GM12801 (cell line): ENCODE data around the gene CTSC.

ENCODE experiments used
- TF ChIP-seq, protein P1 (sequence below): IDR thresholded peaks from one replicate; pipeline ENCODE4 v1.5.1; 2011; ENCODE audit warnings: control low read depth; ENCODE audit not compliant: insufficient read length; ENCODE audit errors: extremely low read depth

The CTSC gene

DNA sequence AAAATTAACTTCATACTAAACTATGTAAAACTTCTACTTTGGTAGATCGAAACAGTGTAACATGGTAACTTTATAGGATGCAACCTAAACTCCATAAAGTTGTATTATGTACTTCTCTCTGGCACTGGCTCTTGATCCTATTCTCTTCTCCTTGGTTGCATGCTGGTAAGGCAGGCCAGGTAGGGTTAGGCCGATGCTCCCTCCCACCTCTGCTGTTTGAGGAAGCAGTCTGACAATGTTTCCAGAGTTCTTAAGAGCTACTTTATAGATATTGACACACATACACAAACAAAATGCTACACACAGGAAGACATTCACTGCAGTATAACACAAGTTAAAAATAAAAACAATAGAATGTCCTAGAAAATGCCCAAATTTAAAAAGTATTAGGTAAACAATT, 22.5 kb downstream of the CTSC start:
- TF ChIP-seq, protein P1, sequence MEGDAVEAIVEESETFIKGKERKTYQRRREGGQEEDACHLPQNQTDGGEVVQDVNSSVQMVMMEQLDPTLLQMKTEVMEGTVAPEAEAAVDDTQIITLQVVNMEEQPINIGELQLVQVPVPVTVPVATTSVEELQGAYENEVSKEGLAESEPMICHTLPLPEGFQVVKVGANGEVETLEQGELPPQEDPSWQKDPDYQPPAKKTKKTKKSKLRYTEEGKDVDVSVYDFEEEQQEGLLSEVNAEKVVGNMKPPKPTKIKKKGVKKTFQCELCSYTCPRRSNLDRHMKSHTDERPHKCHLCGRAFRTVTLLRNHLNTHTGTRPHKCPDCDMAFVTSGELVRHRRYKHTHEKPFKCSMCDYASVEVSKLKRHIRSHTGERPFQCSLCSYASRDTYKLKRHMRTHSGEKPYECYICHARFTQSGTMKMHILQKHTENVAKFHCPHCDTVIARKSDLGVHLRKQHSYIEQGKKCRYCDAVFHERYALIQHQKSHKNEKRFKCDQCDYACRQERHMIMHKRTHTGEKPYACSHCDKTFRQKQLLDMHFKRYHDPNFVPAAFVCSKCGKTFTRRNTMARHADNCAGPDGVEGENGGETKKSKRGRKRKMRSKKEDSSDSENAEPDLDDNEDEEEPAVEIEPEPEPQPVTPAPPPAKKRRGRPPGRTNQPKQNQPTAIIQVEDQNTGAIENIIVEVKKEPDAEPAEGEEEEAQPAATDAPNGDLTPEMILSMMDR, result no peak

DNA sequence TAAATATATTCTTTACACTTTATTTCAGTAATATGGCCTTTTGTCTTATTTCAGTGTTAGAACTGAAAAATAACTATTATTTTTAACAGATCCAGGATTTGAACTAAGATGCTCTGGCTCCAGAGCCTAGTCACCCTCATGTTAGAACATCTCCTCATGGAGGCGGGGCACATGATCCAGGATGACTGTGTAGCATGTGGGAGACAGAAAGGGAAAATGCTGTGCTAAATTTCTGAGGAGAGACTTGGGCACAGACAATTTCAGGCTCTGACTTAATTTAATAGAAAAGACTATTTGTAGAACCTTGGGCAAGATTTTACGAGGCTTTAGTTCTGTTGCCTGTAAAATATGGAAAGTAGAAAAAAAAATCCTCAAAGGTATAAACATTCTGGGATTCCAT, 24.1 kb downstream of the CTSC start:
- TF ChIP-seq, protein P1, result no peak

DNA sequence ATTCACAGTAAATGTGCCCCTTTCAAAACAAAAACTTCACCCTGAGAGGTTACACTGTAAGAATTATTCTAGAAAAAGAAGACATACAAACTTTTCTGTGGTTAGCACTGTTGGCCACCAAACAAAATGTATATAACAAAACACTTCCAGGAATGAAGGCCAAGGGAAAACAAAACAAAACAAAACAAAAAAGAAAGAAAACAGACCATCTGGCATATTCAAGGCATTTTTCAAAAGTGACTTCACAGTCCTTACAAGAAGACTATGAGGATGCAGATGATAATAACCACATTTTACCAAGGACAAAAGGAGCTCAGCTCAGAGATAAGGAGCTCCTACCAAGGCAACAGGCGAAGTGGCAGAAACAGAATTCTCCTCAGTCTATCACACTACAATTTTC, 24.9 kb downstream of the CTSC start:
- TF ChIP-seq, protein P1, result no peak

DNA sequence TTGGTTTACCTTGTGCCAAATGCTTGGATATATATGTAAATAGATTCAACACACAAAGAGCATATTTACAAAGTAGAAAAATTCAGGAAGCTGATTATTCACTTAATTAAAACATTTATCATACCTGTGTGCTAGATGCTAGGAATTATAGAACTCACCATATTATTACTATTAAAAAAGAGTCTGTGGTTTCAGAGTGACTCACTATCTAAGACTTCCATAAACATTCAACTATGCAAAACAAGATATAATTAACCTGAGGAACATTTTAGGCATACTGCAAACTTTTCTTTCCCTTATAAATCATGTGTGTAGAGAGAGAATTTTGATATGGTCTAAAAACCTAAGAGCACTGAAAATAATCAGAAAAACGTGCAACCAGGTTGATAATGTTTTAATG, 27.3 kb downstream of the CTSC start:
- TF ChIP-seq, protein P1, result no peak

DNA sequence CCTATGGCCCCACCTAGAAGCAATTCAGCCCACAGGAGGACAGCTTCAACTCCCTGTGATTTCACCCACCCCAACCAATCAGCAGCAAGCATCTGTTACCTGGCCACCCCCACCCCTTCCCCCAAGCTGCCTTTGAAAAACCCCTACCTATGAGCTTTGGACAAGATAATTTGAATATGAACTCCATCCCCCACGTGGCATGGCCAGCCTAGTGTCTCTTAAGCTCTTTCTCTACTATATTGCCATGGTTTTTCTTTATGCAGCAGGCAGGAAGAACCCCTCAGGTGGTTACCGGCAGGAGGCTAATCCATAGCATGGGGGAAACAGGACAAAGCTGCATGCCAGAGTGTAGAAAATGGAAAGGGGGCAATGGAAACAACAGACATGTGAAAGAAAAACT, 29.0 kb downstream of the CTSC start:
- TF ChIP-seq, protein P1, result no peak

DNA sequence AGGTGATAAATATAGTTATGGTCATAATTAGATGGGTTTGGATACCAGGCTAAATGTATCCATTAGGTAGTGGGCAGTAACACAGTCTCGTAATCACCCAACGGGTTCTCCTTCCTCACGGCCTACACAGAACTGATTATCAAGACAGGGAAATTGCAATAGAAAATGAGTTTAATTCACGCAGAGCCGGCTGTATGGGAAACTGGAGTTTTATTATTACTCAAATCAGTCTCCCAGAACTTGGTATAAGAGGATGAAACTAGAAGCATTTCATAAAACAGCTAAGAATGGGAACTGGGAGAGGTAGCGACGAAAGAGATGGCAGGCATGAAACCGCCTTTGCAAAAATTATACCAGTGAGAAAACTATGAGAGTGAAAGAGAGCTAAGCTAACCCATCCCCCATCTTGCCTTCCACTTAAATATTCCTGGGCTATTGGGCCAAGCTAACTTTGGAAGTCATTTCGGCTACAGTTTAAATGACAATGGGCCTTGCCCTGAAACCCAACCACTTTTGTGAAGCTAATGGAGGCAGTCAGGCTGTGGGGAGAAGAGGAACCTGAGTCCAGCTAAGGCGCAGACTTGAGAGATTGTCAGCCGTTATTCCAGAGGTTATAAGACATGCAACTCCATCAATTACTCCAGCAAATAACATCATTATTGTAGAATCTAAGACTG, 29.6 kb downstream of the CTSC start:
- TF ChIP-seq, protein P1, result no peak

DNA sequence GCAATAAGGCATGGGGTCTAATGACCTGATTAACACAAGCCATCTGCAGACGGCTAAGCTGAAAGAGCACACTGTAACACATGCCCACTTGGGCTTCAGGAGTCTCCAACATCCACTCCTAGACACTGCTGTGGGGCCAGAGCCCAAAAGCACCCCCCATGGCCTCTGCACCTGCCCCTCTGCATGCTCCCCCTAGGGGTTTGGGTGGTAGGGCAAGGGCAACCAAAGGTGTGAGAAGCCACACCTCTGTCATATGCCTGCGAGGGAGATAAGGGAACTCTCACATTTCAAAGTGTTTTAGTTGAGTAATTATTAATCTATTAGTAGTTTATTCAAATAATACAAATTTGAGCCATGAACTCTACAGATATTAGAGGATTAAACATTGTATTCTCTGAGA, 30.8 kb downstream of the CTSC start:
- TF ChIP-seq, protein P1, result no peak
